Osteoblast (primary cell): ENCODE measurements around the gene OR10A2. TPM values are rescaled to one million over a fixed set of nuclear protein-coding genes. Genes with fewer than 3 reads are reported as not detected.
A peak's percentile ranks its signal among the peaks of the same experiment; 100 is the strongest.

Experiments used
- DNase-seq: peaks from one replicate; pipeline ENCODE4 v3.0.0; 2011; ENCODE audit warnings: low spot score, mixed read lengths; ENCODE audit not compliant: insufficient read length; ENCODE audit errors: missing footprints
- H2AFZ ChIP-seq: 2 replicates; pipeline ENCODE4 v1.6.0; 2011; ENCODE audit warnings: mild to moderate bottlenecking, low read length
- H3K27ac ChIP-seq: 2 replicates; pipeline ENCODE4 v1.5.1; 2011; ENCODE audit warnings: mild to moderate bottlenecking, low read depth, low read length, moderate library complexity
- H3K27me3 ChIP-seq: 2 replicates; pipeline ENCODE4 v1.6.0; 2012; ENCODE audit warnings: mild to moderate bottlenecking, control low read depth, inconsistent platforms, low read length, moderate library complexity; ENCODE audit not compliant: insufficient read depth
- H3K36me3 ChIP-seq: 2 replicates; pipeline ENCODE4 v1.5.1; 2011; ENCODE audit warnings: mild to moderate bottlenecking, low read length, control low read depth, moderate library complexity; ENCODE audit not compliant: insufficient read depth
- H3K4me1 ChIP-seq: 2 replicates; pipeline ENCODE4 v1.5.1; 2011; ENCODE audit warnings: mild to moderate bottlenecking, low read length, control low read depth, moderate library complexity; ENCODE audit not compliant: insufficient read depth
- H3K4me2 ChIP-seq: 2 replicates; pipeline ENCODE4 v1.6.0; 2011; ENCODE audit warnings: mild to moderate bottlenecking, low read length; ENCODE audit not compliant: insufficient read depth
- H3K4me3 ChIP-seq: fragments of 200-600 bp; sonication (generic); 3 replicates; pipeline ENCODE4 v1.5.1; 2012; ENCODE audit warnings: mild to moderate bottlenecking, low read length, inconsistent platforms; ENCODE audit not compliant: insufficient read depth
- H3K79me2 ChIP-seq: 2 replicates; pipeline ENCODE4 v1.6.0; 2012; ENCODE audit warnings: mild to moderate bottlenecking, low read length, control low read depth, inconsistent platforms; ENCODE audit not compliant: insufficient read depth
- H3K9me3 ChIP-seq: 2 replicates; pipeline ENCODE4 v1.5.1; 2011; ENCODE audit warnings: low read depth, low read length, control low read depth
- H4K20me1 ChIP-seq: 2 replicates; pipeline ENCODE4 v1.6.0; 2012; ENCODE audit warnings: mild to moderate bottlenecking, low read length, control low read depth; ENCODE audit not compliant: insufficient read depth
- total RNA-seq: library from RNA; depleted of rRNA; stranded (reverse); fragments of >200 nt; gene quantifications from 2 replicates; pipeline ENCODE4 v1.2.3, GENCODE V29; 2012
- TF ChIP-seq, protein P1 (sequence below): IDR thresholded peaks from 2 replicates; pipeline ENCODE4 v1.5.1; 2011; ENCODE audit warnings: mild to moderate bottlenecking, low read depth, low read length, moderate library complexity; ENCODE audit errors: extremely low read depth

Gene OR10A2, protein sequence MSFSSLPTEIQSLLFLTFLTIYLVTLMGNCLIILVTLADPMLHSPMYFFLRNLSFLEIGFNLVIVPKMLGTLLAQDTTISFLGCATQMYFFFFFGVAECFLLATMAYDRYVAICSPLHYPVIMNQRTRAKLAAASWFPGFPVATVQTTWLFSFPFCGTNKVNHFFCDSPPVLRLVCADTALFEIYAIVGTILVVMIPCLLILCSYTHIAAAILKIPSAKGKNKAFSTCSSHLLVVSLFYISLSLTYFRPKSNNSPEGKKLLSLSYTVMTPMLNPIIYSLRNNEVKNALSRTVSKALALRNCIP
- total RNA-seq, result not detected in 2 replicates

DNA sequence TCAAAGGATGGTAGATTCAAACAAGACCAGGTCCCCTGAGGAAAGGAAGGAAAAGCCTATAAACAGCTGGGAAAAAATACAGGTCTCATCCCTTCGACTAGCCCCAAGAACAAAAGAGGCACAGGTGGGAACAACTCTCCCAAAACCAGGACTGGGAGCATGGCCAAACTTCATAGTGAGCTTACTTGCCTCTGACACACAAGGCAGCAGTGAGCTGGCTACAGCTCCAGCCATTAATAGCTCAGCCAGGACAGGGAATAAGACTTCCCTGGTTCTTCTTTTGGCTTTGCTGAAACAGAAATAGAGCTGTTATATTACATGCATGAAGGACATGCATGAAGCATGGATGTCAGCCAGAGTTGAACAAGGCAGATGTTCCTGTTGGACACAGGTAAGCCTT lies at the start of gene OR10A2:
OR10A2 (plus strand) TSS at position 97 of the 400 bp plus-strand sequence. CDS start 6,698 bp downstream, outside the sequence.
- Histone ChIP-seq H4K20me1 (no peaks in the 10 kb centered on the region), H3K36me3 (no peaks in the 10 kb centered on the region), H3K9me3 (no peaks in the 10 kb centered on the region), H3K4me3 (no peak within 1 kb of the TSS), H3K27ac (no peak within 1 kb of the TSS), H3K4me2 (no peak within 1 kb of the TSS), H3K4me1 (no peaks in the 10 kb centered on the region), H2AFZ (no peak within 1 kb of the TSS), H3K27me3 (no peaks in the 10 kb centered on the region), H3K79me2 (no peaks in the 10 kb centered on the region)
- TF ChIP-seq, protein P1, sequence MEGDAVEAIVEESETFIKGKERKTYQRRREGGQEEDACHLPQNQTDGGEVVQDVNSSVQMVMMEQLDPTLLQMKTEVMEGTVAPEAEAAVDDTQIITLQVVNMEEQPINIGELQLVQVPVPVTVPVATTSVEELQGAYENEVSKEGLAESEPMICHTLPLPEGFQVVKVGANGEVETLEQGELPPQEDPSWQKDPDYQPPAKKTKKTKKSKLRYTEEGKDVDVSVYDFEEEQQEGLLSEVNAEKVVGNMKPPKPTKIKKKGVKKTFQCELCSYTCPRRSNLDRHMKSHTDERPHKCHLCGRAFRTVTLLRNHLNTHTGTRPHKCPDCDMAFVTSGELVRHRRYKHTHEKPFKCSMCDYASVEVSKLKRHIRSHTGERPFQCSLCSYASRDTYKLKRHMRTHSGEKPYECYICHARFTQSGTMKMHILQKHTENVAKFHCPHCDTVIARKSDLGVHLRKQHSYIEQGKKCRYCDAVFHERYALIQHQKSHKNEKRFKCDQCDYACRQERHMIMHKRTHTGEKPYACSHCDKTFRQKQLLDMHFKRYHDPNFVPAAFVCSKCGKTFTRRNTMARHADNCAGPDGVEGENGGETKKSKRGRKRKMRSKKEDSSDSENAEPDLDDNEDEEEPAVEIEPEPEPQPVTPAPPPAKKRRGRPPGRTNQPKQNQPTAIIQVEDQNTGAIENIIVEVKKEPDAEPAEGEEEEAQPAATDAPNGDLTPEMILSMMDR, result no peak
- no peak for DNase-seq

DNA sequence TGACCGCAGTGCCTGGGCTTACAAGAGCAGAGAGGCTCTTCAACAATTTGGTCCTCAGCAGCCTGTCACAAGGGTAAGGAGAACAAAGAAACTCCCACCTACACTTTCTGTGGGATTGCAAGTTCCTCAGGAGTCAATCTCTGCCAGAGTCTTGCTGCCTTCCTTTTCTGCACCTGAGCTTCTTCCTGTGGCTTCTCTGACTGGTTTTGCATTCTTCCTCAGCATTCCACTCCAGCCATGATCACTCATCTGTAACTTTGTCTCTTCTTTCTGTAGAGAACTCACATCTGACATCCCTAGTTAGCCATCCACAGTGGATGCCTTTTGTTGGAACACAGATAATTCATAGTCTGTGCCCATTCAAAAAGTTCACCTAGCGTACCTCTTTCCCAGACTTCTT lies 49.2 kb upstream of the OR10A2 start:
- Histone ChIP-seq H3K27me3 (no peaks in the 10 kb centered on the region), H4K20me1 (no peaks in the 10 kb centered on the region), H2AFZ (no peak overlapping the region)

DNA sequence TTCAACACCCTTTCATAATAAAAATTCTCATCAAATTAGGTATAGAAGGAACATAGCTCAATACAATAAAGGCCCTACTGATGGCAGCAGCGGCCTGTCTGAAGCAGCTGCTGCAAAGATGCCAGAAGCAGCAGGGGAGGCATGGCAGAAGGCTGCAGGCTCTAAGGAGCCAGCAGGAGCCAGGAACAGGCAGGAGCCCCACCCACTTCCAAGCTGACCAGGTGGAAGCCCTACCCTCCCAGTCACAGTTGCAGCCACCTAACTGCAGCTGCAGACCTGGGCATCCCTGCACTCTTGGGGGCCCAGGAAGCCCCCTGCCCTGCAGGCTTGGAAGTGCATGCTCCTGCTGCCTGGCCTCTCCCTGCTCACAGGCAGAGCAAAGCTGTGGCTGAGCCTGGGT lies 45.2 kb upstream of the OR10A2 start:
- no peak overlapping the region for H3K4me2 ChIP-seq
- H2AFZ ChIP-seq, result no peak overlapping the region
- peak; percentile 38 for DNase-seq
- H3K9me3 ChIP-seq, result no peaks in the 10 kb centered on the region
- TF ChIP-seq, protein P1, result peak; percentile 15
- no peaks in the 10 kb centered on the region for H3K79me2 ChIP-seq
- H4K20me1 ChIP-seq, result no peaks in the 10 kb centered on the region
- no peaks in the 10 kb centered on the region for H3K4me1 ChIP-seq
- H3K27ac ChIP-seq, result no peak overlapping the region
- no peaks in the 10 kb centered on the region for H3K27me3 ChIP-seq
- no peak overlapping the region for H3K4me3 ChIP-seq
- no peaks in the 10 kb centered on the region for H3K36me3 ChIP-seq

More for the DNA sequence above, 49.2 kb upstream of the OR10A2 start:
- H3K4me3 ChIP-seq, result no peak overlapping the region
- H3K36me3 ChIP-seq, result no peaks in the 10 kb centered on the region
- H3K4me1 ChIP-seq, result no peaks in the 10 kb centered on the region
- no peaks in the 10 kb centered on the region for H3K9me3 ChIP-seq
- H3K27ac ChIP-seq, result no peak overlapping the region
- TF ChIP-seq, protein P1, result no peak
- no peaks in the 10 kb centered on the region for H3K79me2 ChIP-seq
- no peak overlapping the region for H3K4me2 ChIP-seq
- DNase-seq, result peak; percentile 34

DNA sequence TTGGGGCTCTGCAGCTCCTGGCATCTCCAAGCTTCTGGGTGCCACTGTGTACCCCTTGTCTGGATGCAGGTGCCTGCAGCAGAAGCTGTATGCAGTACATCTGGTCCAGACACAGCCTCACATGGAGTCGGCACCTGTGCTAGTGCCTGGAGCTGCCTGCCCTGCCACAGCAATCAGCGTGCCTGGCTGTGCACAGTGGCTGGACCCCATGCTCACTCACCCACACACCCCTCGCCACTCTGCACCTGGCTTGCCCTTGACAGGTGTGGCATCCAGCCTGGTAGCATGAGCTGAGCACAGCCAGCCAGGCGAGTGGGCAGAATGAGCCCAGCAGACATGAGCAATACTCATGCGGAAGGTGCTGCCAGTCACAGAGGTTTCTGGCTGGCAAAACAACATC lies 43.9 kb upstream of the OR10A2 start:
- TF ChIP-seq, protein P1, result no peak
- Histone ChIP-seq H3K36me3 (no peaks in the 10 kb centered on the region), H3K4me2 (no peak overlapping the region), H3K4me3 (no peak overlapping the region), H4K20me1 (no peaks in the 10 kb centered on the region), H3K27ac (no peak overlapping the region), H3K9me3 (no peaks in the 10 kb centered on the region), H2AFZ (no peak overlapping the region), H3K27me3 (no peaks in the 10 kb centered on the region), H3K4me1 (no peaks in the 10 kb centered on the region), H3K79me2 (no peaks in the 10 kb centered on the region)
- DNase-seq, result no peak
